OCI-LY3 (cell line): ENCODE results near the gene SORBS1.
A peak's percentile ranks its signal among the peaks of the same experiment; 100 is the strongest.

ENCODE experiments used
- H2AFZ ChIP-seq: fragments of 200-600, 300-600 bp; shearing (Covaris generic); 2 replicates; pipeline ENCODE4 v1.6.0; 2014; ENCODE audit warnings: antibody characterized with exemption, low read depth, low read length
- H3K27ac ChIP-seq: fragments of 200-600, 300-600 bp; sonication (generic); 2 replicates; pipeline ENCODE4 v1.5.1; 2014; ENCODE audit warnings: mild to moderate bottlenecking, low read length, moderate library complexity, mixed read lengths
- H3K27me3 ChIP-seq: fragments of 200-600, 300-600 bp; sonication (generic); 2 replicates; pipeline ENCODE4 v1.6.1; 2014; ENCODE audit warnings: low read depth, low read length, mixed read lengths
- H3K36me3 ChIP-seq: fragments of 200-600, 300-600 bp; sonication (generic); replicated peaks from 2 replicates; pipeline ENCODE3; 2014; ENCODE audit warnings: low read depth, low read length, mixed read lengths
- H3K4me1 ChIP-seq: fragments of 300-600, 200-600 bp; sonication (generic); 2 replicates; pipeline ENCODE4 v1.6.1; 2014; ENCODE audit warnings: low read length, mixed read lengths
- H3K4me2 ChIP-seq: fragments of 200-600, 300-600 bp; sonication (generic); 2 replicates; pipeline ENCODE4 v1.6.1; 2014; ENCODE audit warnings: low read length, mixed read lengths
- H3K4me3 ChIP-seq: fragments of 300-600, 200-600 bp; sonication (generic); 2 replicates; pipeline ENCODE4 v1.5.1; 2014; ENCODE audit warnings: antibody characterized with exemption, mild to moderate bottlenecking, low read length, moderate library complexity
- H3K79me2 ChIP-seq: fragments of 300-600, 200-600 bp; shearing (Covaris generic); 2 replicates; pipeline ENCODE4 v1.6.1; 2014; ENCODE audit warnings: mild to moderate bottlenecking, low read length, mixed read lengths
- H3K9ac ChIP-seq: fragments of 300-600, 200-600 bp; shearing (Covaris generic); 2 replicates; pipeline ENCODE4 v1.6.0; 2014; ENCODE audit warnings: mild to moderate bottlenecking, low read length, moderate library complexity
- H3K9me3 ChIP-seq: fragments of 200-600, 300-600 bp; shearing (Covaris generic); 2 replicates; pipeline ENCODE4 v1.6.1; 2014; ENCODE audit warnings: low read length, mixed read lengths; ENCODE audit not compliant: insufficient read depth
- H4K20me1 ChIP-seq: fragments of 200-600, 300-600 bp; sonication (generic); 2 replicates; pipeline ENCODE4 v1.6.1; 2016; ENCODE audit warnings: low read length, mixed read lengths; ENCODE audit not compliant: insufficient read depth
- EZH2phosphoT487 ChIP-seq: fragments of 200-600 bp; shearing (Covaris generic); IDR thresholded peaks from 2 replicates; pipeline ENCODE4 v1.6.1; 2018; ENCODE audit warnings: antibody characterized with exemption, mixed run types, low read depth
- TF ChIP-seq, protein P1 (sequence below): fragments of 200-600, 300-600 bp; sonication (generic); IDR thresholded peaks from 2 replicates; pipeline ENCODE4 v1.5.1; 2014; ENCODE audit warnings: antibody characterized with exemption, low read length, low read depth

SORBS1 gene

DNA sequence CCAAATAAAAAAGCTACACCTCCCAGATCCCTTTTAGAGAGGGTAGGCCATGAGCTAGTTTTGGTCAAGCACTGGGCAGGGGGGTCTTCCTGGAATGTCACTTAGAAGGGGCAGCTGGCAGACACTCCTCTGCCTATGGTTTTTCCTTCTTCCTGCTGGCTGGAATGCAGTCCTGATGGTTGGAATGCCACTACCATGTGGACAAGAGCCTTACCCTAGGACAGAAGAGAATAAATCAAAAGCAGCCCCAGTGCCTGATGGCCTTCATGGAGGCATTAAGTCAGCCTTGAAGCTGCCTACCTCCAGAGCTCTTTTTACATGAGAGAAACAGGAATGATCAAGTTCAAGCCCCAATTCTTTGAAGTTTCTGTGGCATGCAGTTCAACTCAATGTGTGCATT, 43.5 kb upstream of the SORBS1 start:
- Histone ChIP-seq H3K4me1 (no peaks in the 10 kb centered on the region), H3K9ac (no peak overlapping the region), H4K20me1 (no peaks in the 10 kb centered on the region), H3K79me2 (no peaks in the 10 kb centered on the region), H3K27me3 (no peaks in the 10 kb centered on the region), H3K4me2 (no peak overlapping the region), H3K4me3 (no peak overlapping the region), H3K36me3 (peaks cover 3% of the 10 kb centered on the region), H3K27ac (no peak overlapping the region), H2AFZ (no peak overlapping the region), H3K9me3 (no peaks in the 10 kb centered on the region)
- TF ChIP-seq, protein P1, sequence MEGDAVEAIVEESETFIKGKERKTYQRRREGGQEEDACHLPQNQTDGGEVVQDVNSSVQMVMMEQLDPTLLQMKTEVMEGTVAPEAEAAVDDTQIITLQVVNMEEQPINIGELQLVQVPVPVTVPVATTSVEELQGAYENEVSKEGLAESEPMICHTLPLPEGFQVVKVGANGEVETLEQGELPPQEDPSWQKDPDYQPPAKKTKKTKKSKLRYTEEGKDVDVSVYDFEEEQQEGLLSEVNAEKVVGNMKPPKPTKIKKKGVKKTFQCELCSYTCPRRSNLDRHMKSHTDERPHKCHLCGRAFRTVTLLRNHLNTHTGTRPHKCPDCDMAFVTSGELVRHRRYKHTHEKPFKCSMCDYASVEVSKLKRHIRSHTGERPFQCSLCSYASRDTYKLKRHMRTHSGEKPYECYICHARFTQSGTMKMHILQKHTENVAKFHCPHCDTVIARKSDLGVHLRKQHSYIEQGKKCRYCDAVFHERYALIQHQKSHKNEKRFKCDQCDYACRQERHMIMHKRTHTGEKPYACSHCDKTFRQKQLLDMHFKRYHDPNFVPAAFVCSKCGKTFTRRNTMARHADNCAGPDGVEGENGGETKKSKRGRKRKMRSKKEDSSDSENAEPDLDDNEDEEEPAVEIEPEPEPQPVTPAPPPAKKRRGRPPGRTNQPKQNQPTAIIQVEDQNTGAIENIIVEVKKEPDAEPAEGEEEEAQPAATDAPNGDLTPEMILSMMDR = no peak
- no peak for TF ChIP-seq EZH2phosphoT487

DNA sequence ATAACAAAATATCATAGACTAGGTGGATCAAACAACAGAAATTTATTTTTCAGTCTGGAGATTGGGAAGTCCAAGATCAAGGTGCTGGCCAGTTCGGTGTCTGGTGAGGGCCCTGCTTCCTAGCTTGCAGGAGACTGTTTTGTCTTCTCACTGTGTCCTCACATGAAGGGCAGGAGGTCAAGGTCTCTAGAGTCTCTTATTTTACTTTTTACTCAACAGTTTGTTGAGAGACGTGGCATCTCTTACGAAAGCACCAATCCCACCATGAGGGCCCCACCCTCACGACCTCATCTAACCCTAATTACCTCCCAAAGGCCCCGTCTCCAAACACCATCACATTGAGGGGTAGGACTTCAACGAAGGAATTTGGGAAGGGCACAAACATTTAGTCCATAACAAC, 41.2 kb upstream of the SORBS1 start:
- Histone ChIP-seq H3K9ac (no peak overlapping the region), H3K9me3 (no peaks in the 10 kb centered on the region), H3K27ac (no peak overlapping the region), H3K27me3 (no peaks in the 10 kb centered on the region), H4K20me1 (no peaks in the 10 kb centered on the region), H3K79me2 (no peaks in the 10 kb centered on the region), H3K4me3 (no peak overlapping the region), H3K36me3 (no peaks in the 10 kb centered on the region), H3K4me1 (no peaks in the 10 kb centered on the region), H2AFZ (no peak overlapping the region), H3K4me2 (no peak overlapping the region)
- TF ChIP-seq, protein P1 = no peak
- no peak for TF ChIP-seq EZH2phosphoT487

DNA sequence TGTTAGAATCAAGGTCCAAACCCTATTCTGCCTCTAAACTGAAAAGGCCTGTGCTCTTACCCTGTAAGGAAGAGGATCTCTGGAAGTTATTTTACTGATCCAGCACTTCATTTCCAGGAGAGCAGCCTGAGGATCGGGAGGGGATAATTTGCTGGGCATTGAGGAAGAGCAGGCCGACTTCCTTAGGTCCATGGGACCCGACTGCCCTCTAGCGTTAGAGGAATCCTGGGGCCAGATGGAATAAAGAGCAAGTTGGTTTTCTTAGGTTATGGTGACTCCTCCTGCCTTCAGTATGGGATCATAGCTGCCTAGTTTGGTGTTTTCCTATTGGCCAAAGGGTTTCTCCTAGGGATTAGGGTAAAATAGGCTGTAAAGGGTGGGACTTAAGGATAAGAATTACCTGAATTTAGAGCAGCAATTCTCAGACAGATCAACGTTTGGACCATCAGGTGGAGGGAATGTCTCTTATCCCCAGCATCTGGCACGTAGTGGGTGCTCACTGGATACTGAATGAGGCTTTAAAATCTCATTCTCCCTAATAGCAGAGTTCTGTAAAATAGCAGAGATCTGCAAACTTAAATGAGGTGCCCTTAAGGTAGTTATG, 40.0 kb upstream of the SORBS1 start:
- H2AFZ ChIP-seq = no peak overlapping the region
- H3K79me2 ChIP-seq = no peaks in the 10 kb centered on the region
- no peak for TF ChIP-seq EZH2phosphoT487
- TF ChIP-seq, protein P1 = peak; percentile 80
- no peaks in the 10 kb centered on the region for H3K27me3 ChIP-seq
- no peaks in the 10 kb centered on the region for H4K20me1 ChIP-seq
- H3K4me2 ChIP-seq = no peak overlapping the region
- no peak overlapping the region for H3K9ac ChIP-seq
- no peak overlapping the region for H3K27ac ChIP-seq
- H3K9me3 ChIP-seq = no peaks in the 10 kb centered on the region
- H3K36me3 ChIP-seq = no peaks in the 10 kb centered on the region
- no peaks in the 10 kb centered on the region for H3K4me1 ChIP-seq
- H3K4me3 ChIP-seq = no peak overlapping the region

DNA sequence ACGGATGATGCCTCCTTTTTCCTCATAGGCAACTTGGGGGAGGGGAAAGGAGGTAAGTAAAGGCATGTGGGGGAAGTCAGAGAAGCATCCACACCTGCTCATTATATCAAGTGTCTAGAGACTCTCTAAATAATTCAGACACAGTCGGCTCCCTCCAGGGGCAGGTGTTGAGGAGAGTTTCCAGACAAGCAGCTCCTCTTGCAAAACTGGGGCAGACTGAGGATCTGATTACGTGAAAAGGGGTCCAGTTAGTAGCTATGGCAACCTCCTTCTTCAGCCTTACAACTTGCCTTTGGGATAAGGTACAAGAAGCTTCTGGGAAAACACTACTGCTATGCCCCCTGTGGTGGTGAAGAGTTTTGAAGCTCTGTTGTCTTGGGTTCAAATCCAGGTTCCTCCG, 39.0 kb upstream of the SORBS1 start:
- Histone ChIP-seq H4K20me1 (no peaks in the 10 kb centered on the region), H2AFZ (no peak overlapping the region), H3K9ac (no peak overlapping the region), H3K27me3 (no peaks in the 10 kb centered on the region), H3K4me1 (no peaks in the 10 kb centered on the region), H3K36me3 (no peaks in the 10 kb centered on the region), H3K4me2 (no peak overlapping the region), H3K4me3 (no peak overlapping the region), H3K79me2 (no peaks in the 10 kb centered on the region), H3K27ac (no peak overlapping the region), H3K9me3 (no peaks in the 10 kb centered on the region)
- TF ChIP-seq EZH2phosphoT487 = no peak
- TF ChIP-seq, protein P1 = no peak
